C4-2B (cell line): ENCODE measurements around the gene PLPP2.

Source experiments
- H3K27ac ChIP-seq: fragments of 450-650 bp; 2 replicates; pipeline ENCODE4 v1.5.1; 2017
- ZFX ChIP-seq: fragments of 450-650 bp; IDR thresholded peaks from 2 replicates; pipeline ENCODE4 v1.6.1; 2017
- TF ChIP-seq, protein P1 (sequence below): fragments of 450-650 bp; conservative IDR thresholded peaks from 2 replicates; pipeline ENCODE4 v1.5.1; 2017; ENCODE audit warnings: mild to moderate bottlenecking

Gene PLPP2

DNA sequence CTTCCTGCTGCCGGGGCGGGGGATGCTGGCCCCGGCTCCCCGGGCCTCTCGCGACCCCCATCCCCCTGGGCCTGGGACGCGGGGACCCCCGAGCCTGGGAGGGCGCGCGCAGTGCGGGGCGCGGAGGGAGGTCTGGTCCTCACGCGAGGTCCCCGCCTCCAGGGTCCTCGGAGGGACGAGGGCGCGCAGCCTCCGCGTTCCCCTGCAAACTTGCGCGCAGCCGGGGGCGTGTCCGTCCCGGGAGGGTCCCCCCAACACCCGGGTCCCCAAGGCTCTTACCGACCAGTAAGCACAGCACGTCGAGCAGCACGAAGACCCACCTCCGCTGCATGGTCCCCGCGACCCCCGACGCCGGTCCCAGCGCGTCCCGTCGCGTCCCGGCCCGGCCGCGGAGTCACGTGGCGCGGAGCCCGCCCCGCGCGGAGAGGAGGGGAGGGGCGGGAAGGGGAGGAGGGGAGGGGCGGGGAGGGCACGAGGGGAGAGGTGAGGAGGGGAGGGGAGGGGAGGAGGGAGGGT, at the start of gene PLPP2:
PLPP2 (minus strand) TSS at position 398 of the 516 bp plus-strand sequence; CDS start at position 331, 67 bp downstream.
- H3K27ac ChIP-seq = peak within 1 kb of the TSS; percentile 56
- TF ChIP-seq ZFX = no peak
- TF ChIP-seq, protein P1, sequence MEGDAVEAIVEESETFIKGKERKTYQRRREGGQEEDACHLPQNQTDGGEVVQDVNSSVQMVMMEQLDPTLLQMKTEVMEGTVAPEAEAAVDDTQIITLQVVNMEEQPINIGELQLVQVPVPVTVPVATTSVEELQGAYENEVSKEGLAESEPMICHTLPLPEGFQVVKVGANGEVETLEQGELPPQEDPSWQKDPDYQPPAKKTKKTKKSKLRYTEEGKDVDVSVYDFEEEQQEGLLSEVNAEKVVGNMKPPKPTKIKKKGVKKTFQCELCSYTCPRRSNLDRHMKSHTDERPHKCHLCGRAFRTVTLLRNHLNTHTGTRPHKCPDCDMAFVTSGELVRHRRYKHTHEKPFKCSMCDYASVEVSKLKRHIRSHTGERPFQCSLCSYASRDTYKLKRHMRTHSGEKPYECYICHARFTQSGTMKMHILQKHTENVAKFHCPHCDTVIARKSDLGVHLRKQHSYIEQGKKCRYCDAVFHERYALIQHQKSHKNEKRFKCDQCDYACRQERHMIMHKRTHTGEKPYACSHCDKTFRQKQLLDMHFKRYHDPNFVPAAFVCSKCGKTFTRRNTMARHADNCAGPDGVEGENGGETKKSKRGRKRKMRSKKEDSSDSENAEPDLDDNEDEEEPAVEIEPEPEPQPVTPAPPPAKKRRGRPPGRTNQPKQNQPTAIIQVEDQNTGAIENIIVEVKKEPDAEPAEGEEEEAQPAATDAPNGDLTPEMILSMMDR = no peak

- TF ChIP-seq, protein P1 = no peak
- TF ChIP-seq ZFX = no peak
These were observed 49.6 kb upstream of the PLPP2 start for GRCh38 chr19:340620-341385.

GRCh38 chr19:339262-339887, 48.2 kb upstream of the PLPP2 start:
- no peak for TF ChIP-seq ZFX
- TF ChIP-seq, protein P1 = no peak
- no peak overlapping the region for H3K27ac ChIP-seq

More at GRCh38 chr19:340620-341385, 49.6 kb upstream of the PLPP2 start:
- no peak overlapping the region for H3K27ac ChIP-seq

- TF ChIP-seq, protein P1 = no peak
- H3K27ac ChIP-seq = no peak overlapping the region
These were observed 47.2 kb upstream of the PLPP2 start for GRCh38 chr19:338421-338820.

DNA sequence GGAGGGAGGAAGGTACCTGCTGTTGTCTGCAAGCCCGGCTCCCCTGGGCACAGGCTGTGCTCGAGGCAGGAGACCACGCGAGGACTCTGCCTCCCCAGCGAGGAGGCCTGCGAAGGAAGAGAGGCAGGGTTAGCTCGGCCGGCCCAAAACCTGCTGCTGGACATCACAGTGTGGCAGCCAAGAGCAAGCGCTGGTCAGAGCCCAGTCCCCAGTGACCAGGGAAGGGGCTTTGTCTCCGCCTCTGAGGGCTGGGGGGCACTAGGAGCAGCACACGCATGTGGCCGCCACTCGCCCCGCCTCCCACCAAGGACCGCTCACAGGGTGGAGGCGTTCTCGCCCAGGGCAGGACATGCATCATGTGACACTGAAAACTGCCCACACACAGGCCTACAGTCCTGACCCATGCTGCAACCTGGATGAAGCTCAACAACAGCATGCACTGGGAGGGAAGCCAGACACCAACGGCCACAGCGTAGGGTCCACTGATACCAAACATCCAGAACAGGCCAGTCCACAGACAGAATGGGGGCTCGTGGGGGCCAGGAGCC, 44.9 kb upstream of the PLPP2 start:
- TF ChIP-seq, protein P1 = no peak
- no peak for TF ChIP-seq ZFX
- no peak overlapping the region for H3K27ac ChIP-seq

- H3K27ac ChIP-seq = no peak overlapping the region
- TF ChIP-seq ZFX = no peak
- TF ChIP-seq, protein P1 = no peak
These were observed 44.4 kb upstream of the PLPP2 start for GRCh38 chr19:335486-336066.
